ENCODE measurements around the gene HLA-DOA.

DNA sequence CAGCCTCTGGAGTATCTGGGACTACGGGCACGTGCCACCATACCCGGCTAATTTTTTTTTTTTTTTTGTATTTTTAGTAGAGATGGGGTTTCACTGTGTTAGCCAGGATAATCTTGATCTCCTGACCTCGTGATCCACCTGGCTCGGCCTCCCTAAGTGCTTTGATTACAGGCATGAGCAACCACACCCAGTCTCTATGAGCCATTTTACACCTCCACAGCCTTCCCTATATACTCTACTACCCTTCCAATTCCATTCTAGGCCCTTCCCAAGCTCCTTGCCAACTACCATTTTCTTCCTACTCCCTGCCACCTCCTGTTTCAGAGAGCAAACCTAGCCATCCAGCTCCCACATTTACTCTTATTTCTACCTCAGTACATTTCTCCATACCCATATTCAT, 48.8 kb downstream of the HLA-DOA start:
- TF ChIP-seq, protein P1, sequence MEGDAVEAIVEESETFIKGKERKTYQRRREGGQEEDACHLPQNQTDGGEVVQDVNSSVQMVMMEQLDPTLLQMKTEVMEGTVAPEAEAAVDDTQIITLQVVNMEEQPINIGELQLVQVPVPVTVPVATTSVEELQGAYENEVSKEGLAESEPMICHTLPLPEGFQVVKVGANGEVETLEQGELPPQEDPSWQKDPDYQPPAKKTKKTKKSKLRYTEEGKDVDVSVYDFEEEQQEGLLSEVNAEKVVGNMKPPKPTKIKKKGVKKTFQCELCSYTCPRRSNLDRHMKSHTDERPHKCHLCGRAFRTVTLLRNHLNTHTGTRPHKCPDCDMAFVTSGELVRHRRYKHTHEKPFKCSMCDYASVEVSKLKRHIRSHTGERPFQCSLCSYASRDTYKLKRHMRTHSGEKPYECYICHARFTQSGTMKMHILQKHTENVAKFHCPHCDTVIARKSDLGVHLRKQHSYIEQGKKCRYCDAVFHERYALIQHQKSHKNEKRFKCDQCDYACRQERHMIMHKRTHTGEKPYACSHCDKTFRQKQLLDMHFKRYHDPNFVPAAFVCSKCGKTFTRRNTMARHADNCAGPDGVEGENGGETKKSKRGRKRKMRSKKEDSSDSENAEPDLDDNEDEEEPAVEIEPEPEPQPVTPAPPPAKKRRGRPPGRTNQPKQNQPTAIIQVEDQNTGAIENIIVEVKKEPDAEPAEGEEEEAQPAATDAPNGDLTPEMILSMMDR (IDR thresholded peaks at IDR 0.05): no peak
- TF ChIP-seq POLR2A (IDR thresholded peaks at IDR 0.05): no peak

All from adrenal gland (tissue), 5 donors.